GM18909 (cell line): Measurements from ENCODE around the gene PNLIPRP3.
A peak's percentile ranks its signal among the peaks of the same experiment; 100 is the strongest.

Experiments
- ATAC-seq: cut with Tn5 transposase; IDR thresholded peaks from one replicate; pipeline ENCODE4 v1.9.1; 2021; ENCODE audit warnings: mild to moderate bottlenecking; ENCODE audit not compliant: unreplicated experiment, poor library complexity

PNLIPRP3 gene

DNA sequence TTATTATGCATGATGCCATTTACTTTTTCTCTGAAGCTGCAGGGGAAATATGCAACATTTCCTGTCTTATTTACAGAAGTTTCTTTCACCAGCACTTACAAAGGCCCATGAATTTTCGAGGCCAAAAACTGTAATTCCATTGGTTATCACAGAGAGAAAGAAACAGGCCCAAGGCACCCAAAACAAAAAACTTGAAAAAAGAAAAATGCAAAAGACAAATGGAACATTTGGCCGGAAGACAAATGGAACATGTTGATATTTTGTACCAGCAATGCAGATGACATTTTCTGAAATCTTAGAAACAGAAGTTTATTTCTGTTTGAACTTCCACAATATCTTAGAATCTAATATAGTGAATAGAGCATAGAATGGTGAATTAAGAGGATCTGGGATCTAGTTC lies 61.8 kb downstream of the PNLIPRP3 start:
- no peak for ATAC-seq

DNA sequence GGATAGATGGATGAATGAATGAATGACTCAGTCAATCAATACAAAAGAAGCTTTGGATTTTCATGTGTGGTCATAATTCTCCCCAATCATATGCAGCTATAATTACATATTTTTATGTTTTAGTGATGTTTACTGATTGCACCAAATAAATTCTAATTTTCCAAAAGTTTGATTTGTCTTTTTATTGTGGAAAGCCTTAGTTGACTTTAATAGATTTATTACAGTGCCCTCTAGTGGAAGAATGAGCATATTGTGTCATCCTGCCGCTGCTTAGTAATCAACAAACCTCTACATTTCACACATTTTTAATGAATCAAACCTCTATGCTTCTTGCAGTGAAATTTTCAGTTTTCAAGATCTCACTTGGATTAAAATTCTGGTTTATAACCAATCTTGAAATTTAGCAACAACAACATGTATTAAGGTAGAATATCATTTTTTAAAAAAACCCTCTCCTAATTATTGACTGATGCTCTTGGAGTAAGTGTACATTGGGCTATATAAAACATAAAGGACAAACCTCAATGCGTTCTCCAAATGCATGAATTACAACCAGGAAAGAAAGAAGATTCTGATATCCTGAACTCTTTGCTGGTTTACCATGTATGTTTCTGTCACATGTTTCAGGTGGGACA lies 62.5 kb downstream of the PNLIPRP3 start:
- peak; percentile 52 for ATAC-seq

DNA sequence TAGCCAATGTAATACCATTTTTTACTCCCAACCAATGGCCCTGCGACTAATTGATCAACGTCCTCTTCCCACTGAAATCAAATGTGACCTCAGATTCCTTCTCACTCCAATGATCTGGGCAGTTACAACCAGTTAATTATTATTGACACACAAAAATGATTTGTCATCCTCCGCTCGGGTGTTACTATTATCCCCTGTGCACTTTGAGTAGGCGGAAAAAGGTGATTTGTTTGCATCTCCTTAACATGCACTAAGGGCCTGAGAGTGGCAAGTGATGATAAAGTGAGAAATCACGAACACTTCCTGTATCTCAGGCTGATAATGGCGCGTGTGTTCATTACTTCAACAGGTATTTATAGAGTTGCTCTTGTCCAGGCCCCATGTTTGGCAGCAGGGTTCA lies 77.1 kb downstream of the PNLIPRP3 start:
- ATAC-seq: no peak

DNA sequence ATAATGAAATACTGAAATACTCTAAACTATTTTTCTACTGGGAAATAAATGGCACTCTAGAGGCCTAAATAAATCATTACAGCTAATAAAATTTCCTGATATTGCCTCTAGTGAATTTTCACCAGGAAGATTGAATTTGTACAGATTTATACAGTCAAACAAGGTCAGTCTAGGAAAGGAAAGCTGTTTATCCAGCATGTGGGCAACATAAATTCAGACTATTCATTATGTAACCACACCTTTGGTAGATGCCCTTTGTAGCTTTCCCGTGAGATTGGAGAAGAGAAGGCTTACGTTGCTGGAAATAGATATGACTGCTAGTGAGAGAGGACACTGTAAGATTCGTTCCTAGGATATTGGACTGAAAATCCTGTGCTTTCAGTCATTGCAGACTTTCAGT lies 82.9 kb downstream of the PNLIPRP3 start:
- ATAC-seq: no peak

DNA sequence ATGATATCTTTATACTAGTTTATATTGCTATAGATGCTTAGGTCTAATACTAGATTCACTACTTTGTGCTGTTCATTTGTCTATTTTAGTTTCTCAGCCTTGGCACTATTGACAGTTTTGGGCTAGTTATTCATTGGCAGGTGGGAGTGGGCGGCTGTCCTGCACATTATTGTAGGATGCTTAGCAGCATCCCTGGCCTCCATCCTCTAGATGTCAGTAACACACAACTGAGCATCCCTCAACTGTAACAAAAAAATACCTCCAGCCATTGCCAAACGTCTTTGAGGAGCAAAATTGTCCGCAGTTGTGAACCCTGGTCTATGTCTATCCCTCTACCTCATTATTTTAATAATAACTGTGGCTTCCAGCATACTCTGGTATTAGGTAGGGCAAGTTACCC lies 83.7 kb downstream of the PNLIPRP3 start:
- no peak for ATAC-seq

DNA sequence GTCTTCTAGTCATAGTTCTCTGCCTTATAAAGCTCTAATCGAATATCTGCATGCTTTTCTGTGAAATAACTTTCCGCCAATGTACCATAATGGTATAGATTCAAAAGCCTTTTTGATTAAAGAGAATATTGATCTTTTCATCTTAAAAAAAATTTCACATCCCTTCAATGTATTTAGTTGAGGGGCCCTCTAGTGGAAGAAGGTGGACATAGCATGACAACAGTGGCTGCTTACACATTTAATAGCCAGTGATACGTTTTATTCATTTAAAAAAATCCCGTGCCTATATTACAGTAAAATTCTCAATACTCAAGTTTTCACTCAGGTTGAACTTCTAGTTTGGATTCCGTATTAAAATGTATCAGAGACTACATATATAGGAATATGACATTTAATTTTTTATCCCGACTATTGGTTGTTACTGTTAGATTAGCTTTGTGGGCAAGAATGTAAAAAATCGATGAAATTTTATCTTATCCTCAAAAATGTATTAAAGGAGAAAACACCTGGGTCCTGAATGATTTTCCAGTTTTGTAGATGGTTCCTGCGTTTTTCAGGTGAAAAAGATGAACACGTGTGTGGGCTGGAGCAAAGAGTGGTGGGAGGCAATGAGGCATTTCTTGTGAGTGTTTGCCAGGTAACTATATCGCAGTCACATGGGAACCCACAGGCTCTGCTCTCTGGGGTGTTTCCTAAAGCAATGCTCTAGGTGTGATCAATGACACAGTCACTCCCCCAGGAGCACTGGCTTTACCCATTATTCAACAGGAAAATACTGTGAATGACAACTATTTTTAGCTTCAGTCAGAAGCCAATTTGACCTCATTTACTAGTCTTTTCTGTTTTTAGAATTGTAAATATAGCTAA lies 94.0 kb downstream of the PNLIPRP3 start:
- peak; percentile 67 for ATAC-seq

DNA sequence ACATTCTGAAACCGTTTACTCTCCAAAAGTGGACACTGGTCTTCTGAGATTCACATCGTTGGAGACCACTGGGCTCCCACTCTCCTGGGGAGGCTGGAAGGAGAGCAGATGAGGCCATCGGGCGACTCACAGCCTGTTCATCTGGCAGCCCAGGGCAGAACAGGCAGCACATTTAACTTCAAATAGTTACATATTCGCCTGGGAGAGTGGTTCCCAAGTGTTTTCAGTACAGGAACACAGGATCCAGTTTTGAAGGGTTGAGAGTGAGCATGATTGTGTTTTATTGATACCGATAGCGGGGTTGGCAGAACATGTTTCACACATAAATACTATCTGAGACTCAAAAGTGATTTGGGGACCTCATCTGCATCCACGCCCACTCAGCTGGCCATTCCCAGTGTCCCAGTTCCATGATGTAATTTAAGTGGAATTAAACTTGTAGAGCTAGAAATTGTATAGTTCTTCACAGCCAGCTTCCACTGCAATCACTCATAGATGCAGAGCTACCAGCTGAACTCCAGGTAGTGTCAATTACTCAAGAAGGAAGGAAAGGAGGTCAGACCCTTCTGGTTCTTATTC lies 95.2 kb downstream of the PNLIPRP3 start:
- no peak for ATAC-seq

DNA sequence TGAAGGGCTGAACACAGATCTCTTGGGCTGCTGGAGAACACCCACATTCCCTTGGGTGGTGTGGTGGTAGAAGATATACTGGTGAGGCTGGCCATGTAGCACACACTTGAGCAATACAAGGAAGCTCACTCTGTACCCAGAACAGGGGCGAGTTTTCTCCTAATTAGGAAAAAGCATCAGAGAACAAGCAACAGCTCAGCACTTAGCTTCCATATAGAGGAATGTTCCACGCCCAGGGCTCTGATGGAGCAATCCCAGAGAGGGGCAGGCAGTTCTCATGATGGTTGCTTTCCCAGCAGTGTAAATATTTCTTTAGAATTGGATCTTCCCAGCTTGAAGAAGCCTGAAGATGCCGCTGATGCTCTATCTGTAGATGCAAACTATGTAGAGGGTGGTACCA lies 97.1 kb downstream of the PNLIPRP3 start:
- ATAC-seq: no peak

DNA sequence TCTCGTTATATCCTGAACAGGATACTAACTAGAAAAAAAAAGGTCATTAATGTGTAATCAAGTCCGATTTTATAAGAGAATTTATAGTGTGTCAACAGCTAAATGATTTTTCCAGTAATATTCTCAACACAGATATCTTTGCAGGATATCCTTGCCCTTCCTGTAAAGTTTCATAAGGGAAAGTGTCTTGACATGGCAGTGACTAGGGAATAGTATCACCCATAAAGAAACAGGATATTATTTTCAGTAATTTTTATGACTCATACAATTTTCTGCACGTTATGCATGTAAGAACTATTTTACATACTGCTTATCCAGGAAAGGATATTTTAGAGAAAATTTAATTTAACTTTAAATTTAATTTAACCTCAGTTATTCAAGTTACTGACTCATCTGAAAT lies 98.6 kb downstream of the PNLIPRP3 start:
- ATAC-seq: no peak
